K562 (cell line): Measurements from ENCODE around the gene APC2. TPM values are rescaled to one million over a fixed set of nuclear protein-coding genes. Genes with fewer than 3 reads are reported as not detected.

Source experiments
- CTBP1 ChIP-seq: fragments of 450-650 bp; IDR thresholded peaks from 2 replicates; pipeline ENCODE4 v1.6.1; 2016; ENCODE audit warnings: borderline replicate concordance
- DPF2 ChIP-seq: fragments of 450-650 bp; IDR thresholded peaks from 2 replicates; pipeline ENCODE4 v1.6.1; 2016
- EP300 ChIP-seq: IDR thresholded peaks from 2 replicates; pipeline ENCODE4 v1.6.1; 2012; ENCODE audit warnings: low read length, improper control_type of control experiment
- GTF3C2 ChIP-seq: IDR thresholded peaks from 3 replicates; pipeline ENCODE4 v1.6.1; 2011; ENCODE audit warnings: borderline replicate concordance, mild to moderate bottlenecking, moderate library complexity; ENCODE audit not compliant: insufficient read length; ENCODE audit errors: extremely low read depth
- HOMEZ ChIP-seq: fragments of 250-450 bp; sonication (Bioruptor Pico); IDR thresholded peaks from 2 replicates; pipeline ENCODE4 v1.4.0; 2020; ENCODE audit warnings: mild to moderate bottlenecking, moderate library complexity
- L3MBTL2 ChIP-seq: fragments of 450-650 bp; IDR thresholded peaks from 2 replicates; pipeline ENCODE4 v1.6.1; 2016; ENCODE audit warnings: mild to moderate bottlenecking, moderate library complexity
- MLX ChIP-seq, 2 experiments: fragments of 450-650 bp in 1 of 2; sonication (generic) in 1 of 2; formaldehyde crosslinking; conservative IDR thresholded peaks; 2 replicates each; pipeline versions ENCODE4 v1.4.0 to v1.8.1; 2020 to 2022; ENCODE audit warnings: mild to moderate bottlenecking in 1 of 2, missing genetic modification reagents in 1 of 2
- PHB2 ChIP-seq: fragments of 450-650 bp; IDR thresholded peaks from 2 replicates; pipeline ENCODE4 v1.6.1; 2017; ENCODE audit warnings: low read depth
- PTBP1 ChIP-seq: fragments of 200-400 bp; formaldehyde crosslinking; IDR thresholded peaks from 2 replicates; pipeline ENCODE4 v1.6.1; 2017; ENCODE audit warnings: low read depth, low read length
- ZBTB49 ChIP-seq: sonication (generic); formaldehyde crosslinking; IDR thresholded peaks from 2 replicates; pipeline ENCODE4 v1.8.0; 2022; ENCODE audit warnings: missing genetic modification reagents, mild to moderate bottlenecking, borderline replicate concordance
- ZNF134 ChIP-seq: fragments of 250-450 bp; sonication (Bioruptor Pico); conservative IDR thresholded peaks from 2 replicates; pipeline ENCODE4 v1.4.0; 2020
- ZNF146 ChIP-seq: IDR thresholded peaks from one replicate; pipeline ENCODE4 v1.6.1; 2018; ENCODE audit warnings: missing compliant biosample characterization; ENCODE audit not compliant: unreplicated experiment
- ZNF436 ChIP-seq: fragments of 250-450, 450-650 bp; sonication (Bioruptor Pico); formaldehyde crosslinking; IDR thresholded peaks from 2 replicates; pipeline ENCODE4 v1.7.0; 2020; ENCODE audit warnings: mild to moderate bottlenecking
- ZNF740 ChIP-seq, 3 experiments: fragments of 200-800 bp in 1 of 3; sonication (Bioruptor generic) in 1 of 3; sonication (generic) in 1 of 3; formaldehyde crosslinking in 1 of 3; IDR thresholded peaks; 2 replicates each; pipeline versions ENCODE4 v1.6.1 to v1.8.0; 2016 to 2022; ENCODE audit warnings: mild to moderate bottlenecking in 2 of 3, missing compliant biosample characterization in 2 of 3, missing genetic modification characterization in 2 of 3, missing genetic modification reagents in 1 of 3
- polyA plus RNA-seq, 8 experiments: library from polyadenylated mRNA; depleted of rRNA in 4 of 8; stranded (reverse) in 5 of 8; unstranded in 3 of 8; fragments of >200 nt; fragmentation: Nextera tagmentation in 2 of 8; fragmentation: Illumina TruSeq in 1 of 8; extraction: Ambion mirVana in 2 of 8; extraction: Trizol in 1 of 8; gene quantifications; 2 replicates each; pipeline versions ENCODE4 v1.2.1 to v1.2.3, GENCODE V29; 2011 to 2014; ENCODE audit warnings: inconsistent platforms in 1 of 8, missing spikeins in 1 of 8
- total RNA-seq, 7 experiments: library from RNA; depleted of rRNA in 6 of 7; stranded (reverse); fragments of >200 nt in 6 of 7; fragmentation: Illumina TruSeq in 2 of 7; extraction: Trizol in 2 of 7; gene quantifications; 2 replicates each; pipeline versions ENCODE4 v1.2.1 to v1.2.3, GENCODE V29; 2011 to 2021; ENCODE audit warnings: low replicate concordance in 1 of 7

The APC2 gene
- total and polyA plus RNA-seq, 9 of the 15 experiments (the other 6 are each of a cell fraction or from before 2014, with no cell fraction given): 0.01 to 0.40 (median 0.05) TPM; not detected in 3

- no peak for TF ChIP-seq GTF3C2
- TF ChIP-seq ZNF740 (CRISPR knock-in tag; IDR thresholded peaks at IDR 0.05): no peak
- TF ChIP-seq ZNF740 (tag; IDR thresholded peaks at IDR 0.05): no peak
- no peak for TF ChIP-seq ZBTB49
- TF ChIP-seq ZNF134: no peak
- TF ChIP-seq HOMEZ: no peak
- TF ChIP-seq MLX (CRISPR knock-in tag; conservative IDR thresholded peaks at IDR 0.05): 0 out of 4 replicates have a peak, but pooled peaks of 1 of the 2 experiments have one; percentile 47
- TF ChIP-seq PHB2: no peak
- no peak for TF ChIP-seq ZNF436 (CRISPR knock-in tag)
- TF ChIP-seq PTBP1: 0 out of 2 replicates have a peak, but pooled peaks have one; percentile 80
- TF ChIP-seq CTBP1: peak; percentile 81; the same call in 1 of the 2 replicates
- TF ChIP-seq ZNF146 (CRISPR knock-in tag): no peak
- TF ChIP-seq DPF2: no peak
- peak; percentile 31; the same call in 1 of the 2 replicates for TF ChIP-seq L3MBTL2
- 0 out of 2 replicates have a peak, but pooled peaks have one; percentile 22 for TF ChIP-seq EP300
Measured at GRCh38 chr19:1512671-1513498, 63.0 kb downstream of the APC2 start, which contains the start of gene ADAMTSL5 (continued).
